Right cardiac atrium (tissue), 5 donors: ENCODE data around the gene ALOX12B. TPM values are rescaled to one million over a fixed set of nuclear protein-coding genes. Genes with fewer than 3 reads are reported as not detected.

ENCODE experiments used
- ATAC-seq, 2 donors: fragments of 200-7000 bp; cut with Tn5 transposase; one replicate each; pipeline versions ENCODE4 v1.8.0 to v1.9.1; 2020; ENCODE audit warnings: moderate library complexity in 2 of 2, mild to moderate bottlenecking in 1 of 2
- DNase-seq, 3 donors: peaks; one replicate each; pipeline ENCODE4 v3.0.0-alpha.2; 2020
- H3K27ac ChIP-seq: one replicate; pipeline ENCODE4 v1.5.1; 2013; ENCODE audit warnings: mild to moderate bottlenecking, low read length, control low read depth, moderate library complexity
- H3K27me3 ChIP-seq: one replicate; pipeline ENCODE4 v1.6.1; 2013; ENCODE audit not compliant: control insufficient read depth, insufficient read depth
- H3K4me1 ChIP-seq: one replicate; pipeline ENCODE4 v1.6.1; 2013; ENCODE audit warnings: low read length; ENCODE audit not compliant: control insufficient read depth, insufficient read depth
- H3K4me3 ChIP-seq: one replicate; pipeline ENCODE4 v1.5.1; 2013; ENCODE audit warnings: low read length, control low read depth
- H3K9me3 ChIP-seq: one replicate; pipeline ENCODE4 v1.6.1; 2013; ENCODE audit warnings: low read length; ENCODE audit not compliant: control insufficient read depth
- WGBS: extraction: QIAGEN DNeasy Blood & Tissue Kit; methylation state at CpG from one replicate; pipeline ENCODE4 v1.1.7; 2013; 5-methylcytosine and 5-hydroxymethylcytosine counted together
- intact Hi-C, 4 donors: fragments of 100-400 bp; cut with DNase I; formaldehyde crosslinking; loops; one replicate each; pipeline versions ENCODE4 v1.11.0 to v1.14.0; 2022 to 2023
- polyA plus RNA-seq: library from polyadenylated mRNA; stranded (reverse); fragments of 200-250 nt; gene quantifications from one replicate; pipeline ENCODE4 v1.2.3, GENCODE V29; 2013
- total RNA-seq, 4 donors: library from RNA; stranded (reverse); fragmentation: NEBNext Ultra II Directional; extraction: Animal tissue kit (Norgen Biotek cat#: 25700); gene quantifications; one replicate each; pipeline ENCODE4 v1.2.1, GENCODE V29; 2021
- donor health status: healthy with polysubstance abuse.
- donor health status: DM: no; HTN: yes; CAD: no.
- donor health status: DM: no; HTN: no; CAD: no.
- donor health status: DM: no; HTN: yes; CAD: no; lungs with severe emphysema.
- donor health status: DM: yes; HTN: yes; CAD: no.

Gene ALOX12B
- total and polyA plus RNA-seq, 5 donors: 0.71 TPM; not detected in 4

DNA sequence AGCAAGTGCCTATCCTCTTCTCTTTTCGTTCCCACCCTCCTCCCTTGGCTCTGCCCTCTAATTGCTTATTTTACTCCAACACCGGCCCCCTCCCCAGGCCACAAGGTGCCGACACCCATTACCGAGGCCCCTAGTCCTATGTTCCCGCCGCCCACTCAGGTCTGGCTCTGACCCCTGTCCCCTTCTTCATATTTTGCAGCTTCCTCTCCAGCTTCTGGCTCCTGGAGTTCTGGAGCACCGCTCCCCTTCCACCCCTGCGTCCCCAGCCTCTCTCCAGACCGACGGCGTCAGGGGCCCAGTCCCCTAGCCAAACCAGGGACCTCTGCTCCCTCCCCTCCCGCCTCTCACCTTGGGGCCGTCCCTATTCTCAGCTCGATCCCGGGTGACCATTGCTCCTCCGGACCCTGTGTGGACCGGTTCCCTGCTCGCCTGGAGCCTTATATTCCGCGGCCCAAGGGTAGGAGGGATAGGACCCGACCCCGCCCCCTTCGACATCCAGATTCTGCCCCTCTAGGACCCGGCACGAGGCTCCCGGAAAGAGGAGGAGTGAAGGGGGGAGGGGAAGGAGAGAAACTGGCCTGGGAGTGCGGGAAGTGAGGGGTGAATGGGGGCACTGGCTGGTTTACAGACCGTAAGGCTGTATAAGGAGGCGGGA lies 36.3 kb upstream of the ALOX12B start, which contains the start of gene HES7:
TSS of gene HES7 (minus strand) at position 412 of the 655 bp plus-strand sequence. CDS start at position 390, 22 bp downstream.
- intact Hi-C loops: loop anchor here (2.0 to 10.0 kb wide), 4 partner anchors 51 to 101 kb away; partner anchors contain the start of gene TMEM107 (in 1 of the 4)
- Histone ChIP-seq H3K27ac (no peak within 1 kb of the TSS), H3K27me3 (no peaks in the 10 kb centered on the region), H3K9me3 (no peaks in the 10 kb centered on the region), H3K4me1 (peaks cover 5% of the 10 kb centered on the region), H3K4me3 (peak within 1 kb of the TSS; percentile 57)
- 1% methylated on average over 29 of the region's 29 CpGs for WGBS
- peak in 1 of 3 donors; percentile 62 for DNase-seq
- no peak for ATAC-seq

DNA sequence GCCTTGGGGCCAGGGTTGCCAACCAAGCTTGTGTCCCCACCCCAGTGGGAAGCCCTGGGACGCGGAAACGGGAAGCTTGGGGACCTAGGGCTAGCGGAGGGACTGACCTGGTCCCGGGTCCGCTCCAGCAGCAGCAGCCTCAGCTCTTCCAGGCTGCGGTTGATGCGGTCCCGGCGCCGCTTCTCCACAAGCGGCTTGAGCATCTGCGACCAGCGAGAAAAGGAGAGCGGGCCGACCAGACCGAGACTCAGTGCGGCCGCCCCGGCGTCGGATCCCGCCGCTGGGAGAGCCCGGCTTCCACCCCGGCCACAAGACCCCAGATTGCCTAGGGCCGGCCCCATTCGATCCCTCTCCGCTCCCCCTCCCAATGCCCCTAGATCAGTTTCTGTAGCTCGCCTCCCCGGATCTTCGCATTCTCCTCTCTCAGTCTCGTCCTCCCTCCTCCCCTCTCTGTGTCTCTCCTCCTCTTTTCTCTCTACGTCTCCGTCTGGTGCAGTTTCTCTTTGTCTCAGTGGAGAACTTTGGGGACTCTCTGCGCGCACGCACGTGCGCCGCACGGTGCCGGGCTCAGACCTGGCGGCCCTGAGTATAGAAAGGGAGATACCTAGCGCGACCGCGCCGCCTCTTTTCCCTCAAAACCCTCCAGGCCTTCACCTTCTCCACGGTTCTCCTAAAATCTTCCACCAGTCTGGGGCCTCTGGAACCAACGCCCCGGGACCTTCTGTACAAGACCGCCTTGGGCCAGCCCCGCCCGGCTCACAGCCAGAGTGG lies 35.6 kb upstream of the ALOX12B start:
- no peak overlapping the region for H3K27ac ChIP-seq
- no peak for ATAC-seq
- H3K9me3 ChIP-seq: no peaks in the 10 kb centered on the region
- H3K27me3 ChIP-seq: no peaks in the 10 kb centered on the region
- WGBS: under 1% methylated on average over 55 of the region's 55 CpGs
- peaks cover 5% of the 10 kb centered on the region for H3K4me1 ChIP-seq
- DNase-seq: peak in 2 of 3 donors; percentile 66 to 77
- H3K4me3 ChIP-seq: peak overlapping the region; percentile 57
- intact Hi-C loops: loop anchor here (10.0 kb wide), 3 partner anchors 52 to 102 kb away; partner anchors contain the start of gene TMEM107 (in 1 of the 4)

DNA sequence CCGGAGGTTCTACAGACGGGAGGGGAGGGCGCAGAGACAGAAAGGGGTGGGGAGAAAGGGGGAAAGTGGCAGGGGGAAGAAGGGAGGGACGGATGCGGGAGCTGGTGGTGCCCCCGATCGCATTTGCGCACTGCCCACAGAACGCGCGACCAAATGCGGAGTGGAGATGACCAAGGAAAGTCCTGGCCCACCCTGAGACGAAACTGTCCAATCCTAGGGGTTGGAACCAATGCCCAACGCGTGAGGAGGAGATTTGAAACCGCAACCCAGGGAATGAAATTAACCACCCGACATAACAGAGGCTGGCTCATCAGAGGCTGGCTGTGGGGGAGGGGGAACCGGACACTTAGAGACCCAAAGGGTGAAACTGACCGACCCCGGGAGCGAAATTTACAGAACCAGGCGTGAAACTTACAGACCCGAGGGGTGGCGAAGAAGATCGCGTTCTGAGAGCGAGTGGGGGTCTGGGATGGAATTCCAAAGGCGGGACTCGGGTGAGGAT lies 35.0 kb upstream of the ALOX12B start:
- Histone ChIP-seq H3K27ac (no peak overlapping the region), H3K9me3 (no peaks in the 10 kb centered on the region), H3K27me3 (no peaks in the 10 kb centered on the region), H3K4me1 (peaks cover 5% of the 10 kb centered on the region), H3K4me3 (peak overlapping the region; percentile 57)
- intact Hi-C loops: loop anchor here (10.0 kb wide), 3 partner anchors 52 to 102 kb away; partner anchors contain the start of gene TMEM107 (in 1 of the 4)
- WGBS: 1% methylated on average over 29 of the region's 29 CpGs
- ATAC-seq: no peak
- peak in 2 of 3 donors; percentile 53 to 67 for DNase-seq

DNA sequence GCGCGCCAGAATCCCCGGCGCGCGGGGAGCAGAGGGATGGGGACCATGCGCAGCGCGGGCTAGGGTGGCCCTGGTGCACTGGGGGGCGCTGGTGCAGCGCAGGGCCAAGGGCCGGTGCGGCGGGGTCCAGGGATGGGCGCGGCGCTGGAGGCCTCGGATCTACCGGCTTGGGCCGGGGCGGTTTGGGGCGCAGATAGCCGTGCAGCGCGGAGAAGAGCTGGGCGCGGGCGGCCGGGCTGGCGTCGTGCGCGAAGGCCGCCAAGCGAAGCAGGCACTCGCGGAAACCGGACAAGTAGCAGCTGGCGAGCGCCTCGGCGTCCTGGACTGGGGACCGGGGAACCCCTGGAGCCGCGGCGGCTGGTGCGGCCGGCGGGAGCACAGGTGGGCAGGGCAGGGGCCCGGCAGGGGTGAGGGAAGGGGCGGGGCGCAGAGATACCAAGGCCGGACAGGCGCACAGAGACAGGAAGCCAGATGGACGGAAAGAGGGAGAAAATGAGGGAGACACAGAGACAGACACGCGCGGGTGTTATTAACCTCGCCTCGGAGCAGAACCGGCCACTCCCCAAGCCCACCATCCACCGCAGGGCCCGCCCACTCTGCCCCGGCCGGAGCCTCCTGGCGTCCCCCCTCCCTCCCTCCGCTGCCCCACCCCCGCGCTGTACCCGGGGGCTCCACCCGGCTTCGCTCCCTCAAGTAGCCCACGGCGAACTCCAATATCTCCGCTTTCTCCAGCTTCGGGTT lies 34.3 kb upstream of the ALOX12B start:
- Histone ChIP-seq H3K4me3 (peak overlapping the region; percentile 57), H3K27ac (no peak overlapping the region), H3K9me3 (no peaks in the 10 kb centered on the region), H3K27me3 (no peaks in the 10 kb centered on the region), H3K4me1 (peaks cover 5% of the 10 kb centered on the region)
- under 1% methylated on average over 76 of the region's 76 CpGs for WGBS
- intact Hi-C loops: loop anchor here (10.0 kb wide), 3 partner anchors 53 to 103 kb away; partner anchors contain the start of gene TMEM107 (in 1 of the 4)
- ATAC-seq (peak; percentile 18 to 24), DNase-seq (peak in 2 of 3 donors; percentile 82 to 85)

DNA sequence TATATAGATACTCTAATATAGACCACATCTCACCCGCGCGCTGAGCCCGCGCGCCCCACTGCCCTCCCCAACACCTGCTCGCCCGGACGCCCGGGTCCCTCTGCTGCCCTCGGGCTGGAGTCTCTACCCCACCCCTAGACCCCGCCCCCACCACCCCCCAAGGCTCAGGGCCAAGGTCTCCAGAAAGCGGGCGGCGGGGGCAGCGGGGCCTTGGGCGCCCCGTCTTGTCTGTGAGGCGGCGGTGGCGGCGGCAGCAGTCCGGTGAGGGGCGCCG lies 33.8 kb upstream of the ALOX12B start:
- intact Hi-C loops: loop anchor here (10.0 kb wide), 3 partner anchors 53 to 103 kb away; partner anchors contain the start of gene TMEM107 (in 1 of the 4)
- no peaks in the 10 kb centered on the region for H3K27me3 ChIP-seq

DNA sequence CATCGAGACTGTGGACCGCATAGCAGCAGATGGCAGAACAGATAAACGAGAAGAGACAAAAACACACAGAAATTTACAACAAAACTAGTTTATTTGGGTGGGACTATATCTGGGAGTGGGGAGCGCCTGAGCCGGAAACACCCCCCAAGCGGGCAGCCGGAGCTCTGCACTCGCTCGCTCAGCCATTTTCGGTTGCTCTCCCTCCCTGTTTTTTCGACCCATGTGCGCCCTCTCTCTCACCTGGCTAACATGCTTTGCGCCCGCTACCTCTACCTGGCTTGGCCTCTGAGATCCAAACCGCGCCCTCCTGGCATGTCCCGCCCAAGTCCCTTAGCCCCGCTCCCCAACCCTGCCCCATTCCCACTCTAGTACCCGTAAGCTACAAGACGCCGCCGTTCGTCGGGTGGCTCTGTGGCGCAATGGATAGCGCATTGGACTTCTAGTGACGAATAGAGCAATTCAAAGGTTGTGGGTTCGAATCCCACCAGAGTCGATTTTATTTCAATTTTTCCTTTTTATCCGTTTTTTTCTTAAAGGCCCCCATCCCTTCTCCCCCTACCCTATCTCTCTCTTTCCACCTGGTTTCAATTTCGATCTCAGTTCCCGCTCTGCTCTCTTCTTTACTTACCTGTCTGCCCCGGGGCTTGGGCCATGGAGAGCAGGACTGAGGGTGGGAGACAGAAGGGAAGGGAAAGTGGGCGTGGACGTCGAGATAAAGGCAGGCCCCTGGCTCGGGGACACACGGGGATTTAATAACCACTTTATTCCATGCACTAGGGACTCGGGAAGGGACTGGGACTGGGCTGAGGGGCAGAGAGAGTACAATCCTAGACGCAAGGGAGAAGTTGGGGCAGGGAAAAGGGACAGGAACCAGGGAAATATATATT lies 33.2 kb upstream of the ALOX12B start:
- peaks cover 5% of the 10 kb centered on the region for H3K4me1 ChIP-seq
- under 1% methylated on average over 40 of the region's 40 CpGs for WGBS
- intact Hi-C loops: loop anchor here (10.0 kb wide), 3 partner anchors 54 to 104 kb away; partner anchors contain the start of gene TMEM107 (in 1 of the 4)
- peak overlapping the region; percentile 57 for H3K4me3 ChIP-seq
- H3K27ac ChIP-seq: no peak overlapping the region
- no peaks in the 10 kb centered on the region for H3K9me3 ChIP-seq
- DNase-seq (peak; percentile 59 to 84 (median 80)), ATAC-seq (peak in 1 of 2 donors; percentile 17)
- H3K27me3 ChIP-seq: no peaks in the 10 kb centered on the region

More for the DNA sequence above, 33.8 kb upstream of the ALOX12B start:
- Histone ChIP-seq H3K27ac (no peak overlapping the region), H3K4me1 (peaks cover 5% of the 10 kb centered on the region), H3K9me3 (no peaks in the 10 kb centered on the region), H3K4me3 (peak overlapping the region; percentile 57)
- WGBS: 1% methylated on average over 25 of the region's 25 CpGs
- DNase-seq (no peak), ATAC-seq (no peak)

DNA sequence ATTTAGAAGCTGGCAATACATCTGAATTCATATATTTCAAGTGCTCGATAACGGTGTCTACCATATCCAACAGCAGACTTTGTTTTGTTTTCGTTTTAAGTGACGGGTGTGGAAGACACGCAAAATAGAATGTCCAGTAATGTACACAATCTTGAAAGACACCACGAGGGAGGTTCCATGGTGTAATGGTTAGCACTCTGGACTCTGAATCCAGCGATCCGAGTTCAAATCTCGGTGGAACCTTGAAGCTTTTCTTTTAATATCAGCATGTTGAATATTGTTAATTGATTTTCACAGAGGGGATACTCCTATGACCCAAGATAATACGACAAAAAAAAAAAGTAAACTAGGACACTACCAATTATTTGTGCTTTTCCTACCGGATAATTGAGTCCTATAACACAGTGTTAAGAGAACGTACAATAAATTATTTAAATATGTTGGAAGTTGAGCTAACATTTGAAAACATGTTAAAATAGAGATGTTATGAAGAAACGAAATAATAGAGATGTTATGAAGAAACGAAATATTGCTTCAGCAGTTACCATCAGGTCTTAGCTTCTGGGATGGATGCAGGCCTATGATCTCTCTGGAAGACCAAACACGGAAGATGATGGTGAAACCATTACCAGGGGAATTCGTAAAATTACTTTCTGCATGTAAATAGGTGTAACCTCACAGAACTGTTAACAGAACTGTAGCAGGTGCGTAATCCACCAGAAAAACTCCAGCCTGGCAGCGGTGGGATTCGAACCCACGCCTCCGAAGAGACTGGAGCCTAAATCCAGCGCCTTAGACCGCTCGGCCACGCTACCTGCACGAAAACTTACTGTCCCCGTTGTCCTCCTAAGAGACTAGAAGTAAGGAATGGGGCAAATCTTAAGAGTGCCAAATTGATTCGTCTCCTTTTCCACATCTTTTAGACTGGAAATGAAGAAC lies 32.3 kb upstream of the ALOX12B start:
- no peak overlapping the region for H3K27ac ChIP-seq
- H3K9me3 ChIP-seq: no peaks in the 10 kb centered on the region
- H3K4me3 ChIP-seq: peak overlapping the region; percentile 57
- no peaks in the 10 kb centered on the region for H3K4me1 ChIP-seq
- ATAC-seq (peak; percentile 66 to 74), DNase-seq (peak; percentile 76 to 89 (median 88))
- H3K27me3 ChIP-seq: no peaks in the 10 kb centered on the region
- WGBS: under 1% methylated on average over 28 of the region's 28 CpGs
- intact Hi-C loops: loop anchor here (2.0 to 10.0 kb wide), 5 partner anchors 38 to 105 kb away; partner anchors contain the start of gene TMEM107 (in 1 of the 4)

DNA sequence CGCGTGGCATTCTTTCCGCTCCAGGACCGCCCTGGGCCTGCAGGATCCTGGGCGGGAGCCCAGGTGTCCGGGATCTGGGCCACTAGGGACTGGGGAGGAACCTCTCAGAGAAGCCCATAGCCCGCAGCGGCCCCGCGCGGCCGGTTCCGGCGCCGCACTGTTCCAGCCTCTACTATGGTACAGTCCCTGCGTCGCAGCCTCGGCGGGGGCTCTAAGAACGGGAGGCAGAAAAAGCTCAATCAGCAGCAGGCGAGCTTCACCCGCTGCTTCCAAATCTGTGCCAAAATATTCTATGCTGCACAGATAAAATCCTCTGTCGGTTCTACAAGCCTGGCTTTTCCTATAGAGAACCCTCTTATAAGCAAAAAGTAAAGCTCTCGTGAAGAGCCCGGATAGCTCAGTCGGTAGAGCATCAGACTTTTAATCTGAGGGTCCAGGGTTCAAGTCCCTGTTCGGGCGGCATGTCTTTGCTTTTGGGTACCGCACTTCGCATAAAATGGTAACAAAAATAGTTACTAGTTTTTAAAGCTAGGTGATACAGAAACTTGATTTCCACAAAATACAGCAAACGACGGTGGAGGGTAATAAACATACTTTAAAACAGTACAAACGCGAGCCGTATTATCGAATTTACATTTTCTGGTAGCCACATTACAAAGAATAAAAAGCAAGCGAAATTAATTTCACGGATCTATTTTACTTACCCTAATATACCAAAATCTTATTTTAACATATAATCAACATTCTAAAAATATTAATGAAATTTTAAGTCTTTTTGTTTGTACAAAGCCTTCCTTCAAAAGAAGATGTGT lies 31.5 kb upstream of the ALOX12B start:
- Histone ChIP-seq H3K27me3 (no peaks in the 10 kb centered on the region), H3K4me1 (no peaks in the 10 kb centered on the region), H3K27ac (peak overlapping the region; percentile 25), H3K9me3 (no peaks in the 10 kb centered on the region), H3K4me3 (peak overlapping the region; percentile 57)
- DNase-seq (peak; percentile 89 to 97 (median 95)), ATAC-seq (peak; percentile 82 to 88)
- WGBS: under 1% methylated on average over 38 of the region's 38 CpGs
- intact Hi-C loops: loop anchor here in 1 of 4 donors (2.0 to 5.0 kb wide), 2 partner anchors 37 to 68 kb away; no protein-coding TSS in a partner anchor
